SU-DHL-6 (cell line): Measurements from ENCODE around the gene SRL.

Source experiments
- H2AFZ ChIP-seq: fragments of 200-600 bp; sonication (generic); 2 replicates; pipeline ENCODE4 v1.6.1; 2014; ENCODE audit warnings: low read depth, mild to moderate bottlenecking, moderate library complexity, mixed read lengths, antibody characterized with exemption, low read length; ENCODE audit not compliant: severe bottlenecking
- H3F3A ChIP-seq: fragments of 200-600 bp; shearing (Covaris generic); 2 replicates; pipeline ENCODE4 v1.6.0; 2016; ENCODE audit warnings: antibody characterized with exemption, mild to moderate bottlenecking; ENCODE audit not compliant: insufficient read depth
- H3K27ac ChIP-seq: fragments of 200-600 bp; sonication (generic); 2 replicates; pipeline ENCODE4 v1.5.1; 2016; ENCODE audit warnings: low read depth, mild to moderate bottlenecking, low read length, moderate library complexity, mixed read lengths
- H3K27me3 ChIP-seq: fragments of 200-600 bp; sonication (generic), shearing (Covaris generic); 2 replicates; pipeline ENCODE4 v1.6.0; 2014; ENCODE audit warnings: mild to moderate bottlenecking, low read length
- H3K36me3 ChIP-seq: fragments of 200-600 bp; sonication (generic); 2 replicates; pipeline ENCODE4 v1.6.1; 2014; ENCODE audit warnings: mild to moderate bottlenecking, low read length, mixed read lengths
- H3K4me2 ChIP-seq: fragments of 300-600, 200-600 bp; shearing (Covaris generic), sonication (generic); 2 replicates; pipeline ENCODE4 v1.6.0; 2014; ENCODE audit warnings: low read length, low read depth, mild to moderate bottlenecking; ENCODE audit not compliant: poor library complexity, severe bottlenecking
- H3K4me3 ChIP-seq: fragments of 200-600 bp; sonication (generic); 2 replicates; pipeline ENCODE4 v1.5.1; 2014; ENCODE audit warnings: antibody characterized with exemption, low read length, mild to moderate bottlenecking, mixed read lengths; ENCODE audit not compliant: insufficient read depth, poor library complexity, severe bottlenecking
- H3K79me2 ChIP-seq: fragments of 200-600 bp; sonication (generic); 2 replicates; pipeline ENCODE4 v1.6.1; 2014; ENCODE audit warnings: mild to moderate bottlenecking, low read length, moderate library complexity; ENCODE audit not compliant: insufficient read depth
- H3K9ac ChIP-seq: fragments of 200-600 bp; sonication (generic); 2 replicates; pipeline ENCODE4 v1.7.0; 2014; ENCODE audit warnings: mild to moderate bottlenecking, low read length
- H3K9me2 ChIP-seq: fragments of 200-600 bp; sonication (generic); replicated peaks from 2 replicates; pipeline ENCODE4 v1.6.1; 2014; ENCODE audit warnings: low read length; ENCODE audit not compliant: insufficient read depth
- H3K9me3 ChIP-seq: fragments of 200-600 bp; sonication (generic); 2 replicates; pipeline ENCODE4 v1.6.1; 2014; ENCODE audit warnings: low read length, mixed read lengths; ENCODE audit not compliant: insufficient read depth
- H4K20me1 ChIP-seq: fragments of 200-600 bp; sonication (generic); 2 replicates; pipeline ENCODE4 v1.6.1; 2014; ENCODE audit warnings: low read depth, mild to moderate bottlenecking, antibody characterized with exemption, low read length, moderate library complexity, mixed read lengths
- EZH2phosphoT487 ChIP-seq: fragments of 200-600 bp; sonication (generic), shearing (Covaris generic); conservative IDR thresholded peaks from 2 replicates; pipeline ENCODE4 v1.6.1; 2018; ENCODE audit warnings: mild to moderate bottlenecking, antibody characterized with exemption, low read length, moderate library complexity, mixed read lengths
- TF ChIP-seq, protein P1 (sequence below): fragments of 200-600 bp; sonication (generic); IDR thresholded peaks from one replicate; pipeline ENCODE4 v1.5.1; 2017; ENCODE audit warnings: antibody characterized with exemption, mild to moderate bottlenecking, low read length, moderate library complexity; ENCODE audit not compliant: insufficient read depth, poor library complexity, severe bottlenecking

SRL gene

DNA sequence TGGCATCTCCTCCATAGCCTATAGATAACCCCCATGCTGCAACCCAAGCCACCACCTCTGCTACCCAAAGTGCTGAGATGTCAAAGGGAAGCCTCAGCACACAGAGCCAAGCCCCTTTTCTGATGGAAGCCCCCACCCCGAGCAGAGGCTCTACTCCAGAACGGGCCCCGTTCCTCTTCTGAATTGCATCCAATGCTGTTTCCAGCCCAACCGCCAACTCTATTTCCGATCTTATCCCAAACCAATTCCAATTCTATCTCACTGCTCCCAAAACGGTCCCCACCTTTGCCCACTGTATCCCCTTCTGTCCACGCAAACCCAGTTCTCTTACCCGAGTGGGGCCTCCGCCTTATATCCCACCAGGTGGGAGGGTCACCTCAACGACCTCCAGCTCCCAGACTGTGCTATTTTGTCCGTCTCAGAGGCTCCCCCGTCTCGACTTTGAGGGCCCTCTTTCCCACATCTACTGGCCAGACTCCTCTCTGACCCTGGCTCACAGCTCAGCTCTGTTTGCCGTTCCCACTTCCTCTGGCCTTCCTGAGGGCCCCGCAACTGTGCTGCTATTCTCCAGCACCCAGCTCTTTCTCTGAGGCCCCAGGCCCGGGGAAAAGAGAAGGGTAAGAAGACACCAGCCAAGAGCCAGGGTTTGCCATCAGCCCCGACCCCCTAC lies 487 bp downstream of the SRL start:
- no peaks in the 10 kb centered on the region for H3K9me2 ChIP-seq
- TF ChIP-seq, protein P1, sequence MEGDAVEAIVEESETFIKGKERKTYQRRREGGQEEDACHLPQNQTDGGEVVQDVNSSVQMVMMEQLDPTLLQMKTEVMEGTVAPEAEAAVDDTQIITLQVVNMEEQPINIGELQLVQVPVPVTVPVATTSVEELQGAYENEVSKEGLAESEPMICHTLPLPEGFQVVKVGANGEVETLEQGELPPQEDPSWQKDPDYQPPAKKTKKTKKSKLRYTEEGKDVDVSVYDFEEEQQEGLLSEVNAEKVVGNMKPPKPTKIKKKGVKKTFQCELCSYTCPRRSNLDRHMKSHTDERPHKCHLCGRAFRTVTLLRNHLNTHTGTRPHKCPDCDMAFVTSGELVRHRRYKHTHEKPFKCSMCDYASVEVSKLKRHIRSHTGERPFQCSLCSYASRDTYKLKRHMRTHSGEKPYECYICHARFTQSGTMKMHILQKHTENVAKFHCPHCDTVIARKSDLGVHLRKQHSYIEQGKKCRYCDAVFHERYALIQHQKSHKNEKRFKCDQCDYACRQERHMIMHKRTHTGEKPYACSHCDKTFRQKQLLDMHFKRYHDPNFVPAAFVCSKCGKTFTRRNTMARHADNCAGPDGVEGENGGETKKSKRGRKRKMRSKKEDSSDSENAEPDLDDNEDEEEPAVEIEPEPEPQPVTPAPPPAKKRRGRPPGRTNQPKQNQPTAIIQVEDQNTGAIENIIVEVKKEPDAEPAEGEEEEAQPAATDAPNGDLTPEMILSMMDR: no peak
- no peak for TF ChIP-seq EZH2phosphoT487
- no peak overlapping the region for H2AFZ ChIP-seq
- H3K9ac ChIP-seq: no peak overlapping the region
- H3K79me2 ChIP-seq: no peaks in the 10 kb centered on the region
- no peak overlapping the region for H3K4me3 ChIP-seq
- no peaks in the 10 kb centered on the region for H4K20me1 ChIP-seq
- no peaks in the 10 kb centered on the region for H3K36me3 ChIP-seq
- H3K27ac ChIP-seq: no peak overlapping the region
- H3K27me3 ChIP-seq: no peaks in the 10 kb centered on the region
- no peak overlapping the region for H3K4me2 ChIP-seq
- no peaks in the 10 kb centered on the region; the same call in 1 of the 2 replicates for H3K9me3 ChIP-seq
- H3F3A ChIP-seq: no peaks in the 10 kb centered on the region

DNA sequence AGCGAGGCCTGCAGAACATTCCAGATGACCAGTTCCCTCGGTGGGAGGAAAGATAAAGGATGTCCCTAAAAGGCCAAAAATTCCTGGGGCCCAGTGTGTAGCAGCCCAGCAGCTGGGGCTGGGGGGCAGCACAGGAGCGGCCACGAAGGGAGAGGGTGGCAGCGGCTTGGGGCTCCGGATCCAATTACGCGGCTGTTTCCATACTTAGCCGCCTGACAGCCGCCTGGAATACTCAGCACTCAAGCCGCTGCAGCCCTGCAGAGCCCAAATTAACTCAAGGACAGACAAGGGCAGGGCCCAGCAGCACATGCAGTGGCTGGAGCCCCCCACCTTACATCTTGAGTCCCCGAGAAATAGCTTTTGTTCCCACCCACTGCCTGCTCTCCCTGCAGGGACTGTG lies 1.3 kb downstream of the SRL start:
- H3K36me3 ChIP-seq: no peaks in the 10 kb centered on the region
- H3K9me3 ChIP-seq: no peaks in the 10 kb centered on the region; the same call in 1 of the 2 replicates
- H3F3A ChIP-seq: no peaks in the 10 kb centered on the region
- H3K9me2 ChIP-seq: no peaks in the 10 kb centered on the region
- TF ChIP-seq, protein P1: no peak
- TF ChIP-seq EZH2phosphoT487: no peak
- H3K4me2 ChIP-seq: no peak overlapping the region
- no peaks in the 10 kb centered on the region for H3K27me3 ChIP-seq
- no peak overlapping the region for H2AFZ ChIP-seq
- no peaks in the 10 kb centered on the region for H4K20me1 ChIP-seq
- H3K79me2 ChIP-seq: no peaks in the 10 kb centered on the region
- H3K27ac ChIP-seq: no peak overlapping the region
- H3K9ac ChIP-seq: no peak overlapping the region
- H3K4me3 ChIP-seq: no peak overlapping the region

DNA sequence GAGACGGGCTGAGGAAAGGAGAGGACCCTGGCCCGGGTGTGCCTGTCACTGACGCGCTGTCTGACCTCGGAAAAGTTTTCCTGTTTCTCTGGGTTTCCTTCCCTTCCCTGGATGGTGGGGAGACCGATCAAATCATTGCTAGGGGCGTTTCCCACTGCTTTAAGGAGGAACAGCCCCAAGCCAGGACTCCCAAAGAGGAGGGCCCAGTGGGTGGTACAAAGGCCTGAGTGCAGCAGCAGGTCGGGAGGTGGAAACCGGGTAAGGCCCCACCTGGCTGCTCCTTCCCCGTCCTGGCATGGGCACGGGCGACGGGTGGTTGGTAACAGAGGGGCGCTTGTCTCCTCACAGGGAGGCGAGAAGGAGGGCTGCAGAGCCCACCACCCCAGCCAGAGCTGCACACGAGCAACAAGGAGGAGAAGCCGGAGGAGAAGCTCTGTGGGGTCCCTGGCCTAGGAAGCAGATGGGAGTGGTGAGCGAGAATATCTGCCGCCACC lies 2.2 kb downstream of the SRL start:
- Histone ChIP-seq H3K27ac (no peak overlapping the region), H2AFZ (no peak overlapping the region), H3K27me3 (no peaks in the 10 kb centered on the region), H3K9me3 (no peaks in the 10 kb centered on the region; the same call in 1 of the 2 replicates), H3K79me2 (no peaks in the 10 kb centered on the region), H3K36me3 (no peaks in the 10 kb centered on the region), H4K20me1 (no peaks in the 10 kb centered on the region), H3K4me2 (no peak overlapping the region), H3F3A (no peaks in the 10 kb centered on the region), H3K4me3 (no peak overlapping the region), H3K9ac (no peak overlapping the region), H3K9me2 (no peaks in the 10 kb centered on the region)
- TF ChIP-seq, protein P1: no peak
- no peak for TF ChIP-seq EZH2phosphoT487
